ENCODE results near the gene CNTNAP3. TPM values are rescaled to one million over a fixed set of nuclear protein-coding genes. Genes with fewer than 3 reads are reported as not detected.
"Not testable (repeated sequence)": the region's sequence is repeated elsewhere in the genome, so short reads cannot be mapped to it uniquely, and the experiment has no call there.

The CNTNAP3 gene
- total RNA-seq, 2 donors from 2014 or later: not detected

DNA sequence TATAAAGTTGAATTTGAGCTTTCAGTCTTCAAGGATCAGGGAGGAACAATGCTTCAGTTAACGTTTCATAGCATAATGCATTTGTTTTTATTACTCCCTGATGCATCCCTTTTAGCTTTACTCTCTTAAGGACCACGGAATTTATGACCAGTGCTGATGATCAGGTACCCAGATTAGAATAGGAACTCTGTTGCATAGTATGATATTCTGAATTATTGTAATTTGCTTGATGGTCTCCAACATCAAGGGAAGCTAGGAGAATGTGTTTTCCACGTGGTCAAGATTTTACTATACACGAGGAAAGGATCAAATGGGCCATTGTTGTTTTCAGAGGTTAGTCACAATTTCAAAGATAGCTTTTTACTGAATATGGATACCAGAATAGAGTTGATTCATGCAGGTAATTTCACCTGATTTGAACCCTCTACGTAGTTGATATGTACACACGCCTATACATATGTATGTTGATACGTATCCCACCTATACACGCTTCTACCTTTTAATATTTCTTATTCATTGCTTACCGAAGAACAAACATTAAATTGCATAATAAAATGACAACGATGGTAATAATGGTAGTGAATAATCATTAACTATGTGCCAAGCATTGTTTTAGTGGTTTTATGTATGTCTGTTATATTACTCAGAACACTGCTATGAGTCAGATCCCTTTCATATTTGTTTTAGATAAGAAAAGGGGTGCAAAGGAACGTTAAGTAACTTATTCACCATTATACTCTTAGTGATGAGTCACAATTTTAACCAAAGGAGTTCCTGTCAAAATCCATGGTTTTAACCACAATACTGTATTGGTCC, 257.6 kb downstream of the CNTNAP3 start:
- peak; percentile 76 for ATAC-seq (replicated peaks)
- not testable (repeated sequence) for H3K27me3 Mint-ChIP-seq; H3K36me3 Mint-ChIP-seq (ENCODE audit: low read depth)

DNA sequence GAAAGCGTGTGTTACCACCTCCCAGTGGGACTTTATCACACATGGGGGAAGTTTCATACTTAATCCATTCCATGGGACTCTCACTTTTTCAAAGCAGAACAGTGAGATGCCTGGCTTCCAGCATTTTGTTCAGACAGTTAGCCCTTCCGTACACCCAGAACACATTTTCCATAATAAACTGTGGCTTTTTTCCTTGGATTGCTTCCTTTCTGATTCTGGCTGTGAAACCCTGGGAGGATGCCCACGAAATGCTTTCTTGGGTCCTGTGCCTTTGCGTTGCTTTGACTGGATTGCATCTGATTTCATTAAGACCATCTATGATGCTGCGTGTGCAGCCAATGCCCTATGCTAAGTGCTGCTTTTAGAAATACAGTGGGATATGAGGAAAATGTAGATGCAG, 259.1 kb downstream of the CNTNAP3 start:
- H3K27ac Mint-ChIP-seq; ATAC-seq (replicated peaks); H3K9me3 Mint-ChIP-seq; H3K36me3 Mint-ChIP-seq (ENCODE audit: low read depth); H3K27me3 Mint-ChIP-seq; H3K4me3 Mint-ChIP-seq; H3K4me1 Mint-ChIP-seq: not testable (repeated sequence)

More for the DNA sequence above, 257.6 kb downstream of the CNTNAP3 start:
- H3K27ac Mint-ChIP-seq, H3K4me3 Mint-ChIP-seq, H3K4me1 Mint-ChIP-seq, H3K9me3 Mint-ChIP-seq: not testable (repeated sequence)

DNA sequence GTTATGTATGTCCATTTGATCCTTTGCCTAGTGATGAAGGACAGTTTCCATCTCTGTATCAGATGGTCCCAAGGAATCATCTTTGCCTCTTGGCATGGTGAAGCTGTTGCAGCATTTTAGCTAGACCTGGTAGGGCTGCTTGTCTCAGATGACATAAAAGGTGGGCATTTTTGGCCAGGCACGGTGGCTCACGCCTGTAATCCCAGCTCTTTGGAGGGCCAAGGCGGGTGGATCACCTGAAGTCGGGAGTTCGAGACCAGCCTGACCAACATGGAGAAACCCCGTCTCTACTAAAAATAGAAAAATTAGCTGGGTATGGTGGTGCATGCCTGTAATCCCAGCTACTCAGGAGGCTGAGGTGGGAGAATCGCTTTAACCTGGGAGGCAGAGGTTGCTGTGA, 259.8 kb downstream of the CNTNAP3 start:
- H3K36me3 Mint-ChIP-seq (ENCODE audit: low read depth); H3K9me3 Mint-ChIP-seq; H3K27me3 Mint-ChIP-seq; H3K27ac Mint-ChIP-seq; H3K4me3 Mint-ChIP-seq; ATAC-seq (replicated peaks); H3K4me1 Mint-ChIP-seq: not testable (repeated sequence)

DNA sequence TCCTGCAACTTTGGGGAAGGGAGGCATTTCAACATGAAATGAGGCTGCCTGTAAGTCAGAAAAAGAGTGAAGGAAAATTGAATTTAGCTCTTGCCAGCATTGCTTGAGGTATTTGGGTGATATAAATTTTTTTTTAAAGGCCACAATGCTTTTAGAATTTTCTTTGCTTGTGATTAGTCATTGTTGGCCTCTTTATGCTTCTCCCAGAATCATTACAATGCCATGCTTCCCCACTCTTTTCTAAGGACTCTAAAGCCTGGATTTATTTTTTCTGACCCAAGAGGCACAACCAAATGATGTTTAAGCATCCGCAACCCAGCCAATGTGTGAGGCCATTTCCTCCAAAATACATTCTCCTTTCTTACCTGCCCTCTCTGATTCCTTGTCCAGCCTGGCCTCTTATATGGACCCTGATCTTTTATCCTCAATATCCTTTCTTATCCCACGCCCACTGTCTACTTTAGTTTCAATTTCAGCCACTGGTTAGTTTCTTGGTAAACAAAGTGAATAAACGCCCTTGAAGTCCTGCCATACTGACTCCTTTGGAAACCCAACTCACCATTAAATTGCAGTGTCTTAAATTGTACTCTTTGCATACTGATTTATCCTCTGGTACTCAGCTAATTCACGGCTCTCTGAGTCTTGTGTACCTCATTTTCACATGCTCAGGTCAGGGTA, 261.9 kb downstream of the CNTNAP3 start:
- not testable (repeated sequence) for H3K9me3 Mint-ChIP-seq; H3K4me1 Mint-ChIP-seq; H3K27ac Mint-ChIP-seq; H3K27me3 Mint-ChIP-seq; H3K4me3 Mint-ChIP-seq; ATAC-seq (replicated peaks); H3K36me3 Mint-ChIP-seq (ENCODE audit: low read depth)

Other genes with a start within 250 kb of the CNTNAP3 start
- gene SPATA31A1, start 67.5 kb upstream of the CNTNAP3 start, total RNA-seq: not detected